GM21576 (cell line): ENCODE data around the gene TSN.
"Not testable (repeated sequence)": the region's sequence is repeated elsewhere in the genome, so short reads cannot be mapped to it uniquely, and the experiment has no call there.

ENCODE experiments used
- ATAC-seq: cut with Tn5 transposase; IDR thresholded peaks from one replicate; pipeline ENCODE4 v1.9.1; 2021; ENCODE audit warnings: mild to moderate bottlenecking, moderate library complexity; ENCODE audit not compliant: unreplicated experiment

TSN gene

DNA sequence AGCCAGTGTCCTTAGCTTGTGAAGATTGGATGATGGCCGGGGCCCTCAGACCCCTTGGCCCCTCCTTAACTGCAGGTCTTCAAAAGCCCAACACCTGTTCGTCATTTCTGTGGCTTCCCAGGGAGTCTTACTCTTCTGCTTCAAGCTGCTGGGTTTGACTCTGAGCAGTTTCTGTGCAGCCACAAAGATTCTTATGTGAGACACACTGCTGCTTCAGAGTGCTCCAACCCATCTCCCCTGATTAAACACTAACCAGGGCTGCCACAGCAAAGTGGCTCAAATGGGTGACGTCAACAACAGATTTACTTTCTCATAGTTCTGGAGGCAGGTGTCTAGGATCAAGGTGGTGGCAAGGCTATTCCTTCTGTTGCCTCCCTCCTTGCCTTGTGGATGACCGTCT is 40.8 kb downstream of the TSN start:
- ATAC-seq, result no peak

DNA sequence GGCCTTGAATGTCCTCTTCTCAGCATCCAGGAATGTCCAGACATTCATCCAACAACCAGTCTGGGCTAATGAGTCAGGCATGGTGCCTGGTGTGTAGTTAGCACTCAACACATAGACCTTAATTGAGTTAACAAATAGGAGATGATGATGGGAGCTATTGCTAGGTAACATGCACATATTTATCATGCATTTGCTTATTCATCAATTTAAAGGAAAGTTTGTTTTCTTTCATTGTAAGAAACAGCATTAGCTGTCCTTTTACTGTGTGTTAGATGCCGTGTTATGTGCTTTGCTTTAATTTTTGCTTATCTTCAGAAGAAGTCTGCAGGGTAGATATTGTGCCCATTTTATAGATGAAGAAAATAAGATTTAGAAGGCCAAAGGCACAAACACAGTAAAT is 43.2 kb downstream of the TSN start:
- no peak for ATAC-seq

DNA sequence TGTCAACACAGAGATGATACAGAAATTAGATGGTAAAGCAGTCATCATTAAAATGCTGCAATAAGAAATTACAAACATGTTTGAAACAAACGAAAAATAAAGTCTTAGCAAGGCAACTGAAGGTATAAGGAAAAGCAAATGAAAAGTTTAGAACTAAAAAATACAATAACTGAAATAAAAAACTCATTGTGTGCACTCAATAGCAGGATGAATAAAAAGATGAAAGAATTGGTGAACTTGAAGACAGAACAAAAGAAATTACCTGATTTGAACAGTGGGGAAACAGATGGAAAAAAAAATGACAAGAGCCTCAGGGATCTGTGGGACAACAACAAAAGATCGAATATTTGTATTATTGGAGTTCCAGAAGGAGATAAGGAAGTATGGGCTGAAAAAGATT is 46.5 kb downstream of the TSN start:
- no peak for ATAC-seq

DNA sequence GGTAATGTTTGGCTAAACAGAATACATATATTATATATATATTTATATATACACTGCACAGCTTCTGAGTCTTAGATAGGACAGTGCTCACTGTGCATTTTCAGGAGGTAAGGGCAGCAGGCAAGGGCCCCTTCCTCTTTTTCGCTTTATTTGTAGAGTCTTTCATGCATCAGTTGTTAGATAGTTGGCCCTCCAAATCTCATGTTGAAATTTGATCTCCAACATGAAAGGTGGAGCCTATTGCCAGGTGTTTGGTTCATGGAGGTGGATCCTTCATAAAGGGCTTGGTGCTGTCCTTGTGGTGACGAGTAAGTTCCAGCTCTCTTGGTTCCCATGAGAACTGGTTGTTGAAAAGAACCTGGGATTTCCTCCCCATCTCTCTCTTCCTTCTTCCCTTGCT is 48.1 kb downstream of the TSN start:
- ATAC-seq, result no peak

DNA sequence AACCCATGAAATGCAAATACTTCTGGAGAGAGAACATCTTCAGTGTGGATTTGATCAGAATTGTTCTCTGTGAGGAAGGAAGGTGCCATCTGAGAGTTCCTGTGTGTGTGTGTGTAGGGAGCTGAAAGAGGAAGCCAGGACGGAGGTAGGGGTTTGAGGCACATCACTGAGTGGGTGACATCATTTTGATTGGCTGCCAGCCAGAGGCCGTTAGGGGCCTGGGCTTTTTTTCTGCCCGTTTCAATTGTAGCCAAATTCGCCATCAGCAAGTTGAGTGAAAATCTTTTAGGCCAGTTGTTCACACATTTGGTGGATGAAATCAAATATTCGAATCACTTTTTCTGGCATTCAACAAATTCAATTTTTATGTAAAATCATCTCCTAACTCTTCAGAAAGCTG is 48.9 kb downstream of the TSN start:
- peak; percentile 94 for ATAC-seq

DNA sequence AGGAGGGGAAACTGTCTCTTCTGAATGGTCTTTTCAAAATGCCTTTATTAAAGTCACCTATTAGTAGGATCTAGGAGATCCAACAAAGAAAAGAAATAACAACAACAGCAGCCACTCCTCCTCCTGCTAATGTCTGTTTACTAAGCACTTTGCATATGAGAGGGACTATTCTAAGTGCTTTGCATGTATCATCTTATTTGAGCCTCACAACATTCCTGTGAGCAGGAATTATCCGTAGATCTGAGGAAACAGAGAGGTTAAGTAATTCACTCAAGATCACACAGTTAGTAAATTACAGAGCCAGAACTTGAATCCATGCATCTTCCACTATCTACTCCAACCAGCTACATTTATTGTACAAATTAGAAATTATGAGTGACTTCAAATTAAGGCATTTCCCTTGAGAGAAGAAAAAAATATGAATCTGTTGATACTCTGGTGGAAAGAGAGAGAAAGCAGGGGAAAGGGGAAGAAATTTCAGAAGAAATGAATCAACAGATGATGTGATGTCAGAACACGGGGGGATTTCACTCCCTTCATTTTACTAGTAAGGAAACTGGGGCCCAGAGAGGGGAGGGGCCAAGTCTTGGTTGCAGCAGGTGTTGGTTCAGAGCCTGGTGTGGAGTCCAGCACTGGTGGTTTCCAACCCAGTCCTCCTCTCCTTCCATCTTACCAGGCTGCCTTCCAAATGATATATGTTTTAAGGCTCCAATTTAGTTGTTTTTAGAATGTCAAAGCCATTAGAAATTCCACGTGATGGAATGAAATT is 49.7 kb downstream of the TSN start:
- no peak for ATAC-seq

DNA sequence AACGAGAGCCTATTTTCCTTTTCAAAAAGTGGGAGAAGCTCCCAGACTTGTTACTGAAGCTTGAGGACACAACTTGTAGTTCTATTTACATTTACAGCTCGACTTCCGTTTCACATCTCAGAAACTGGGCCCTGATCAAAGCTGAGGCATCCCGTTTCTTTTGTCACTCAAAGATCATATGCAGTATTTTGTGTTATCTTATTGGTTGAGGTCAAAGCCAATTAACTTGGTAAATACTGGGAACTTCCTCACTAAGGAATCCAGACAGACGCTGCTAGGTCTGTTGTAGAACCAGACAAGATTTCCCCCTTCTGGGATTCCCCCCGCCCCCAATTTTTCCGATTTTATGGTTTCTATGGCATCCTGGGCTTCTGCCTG is 50.3 kb downstream of the TSN start:
- ATAC-seq, result no peak

DNA sequence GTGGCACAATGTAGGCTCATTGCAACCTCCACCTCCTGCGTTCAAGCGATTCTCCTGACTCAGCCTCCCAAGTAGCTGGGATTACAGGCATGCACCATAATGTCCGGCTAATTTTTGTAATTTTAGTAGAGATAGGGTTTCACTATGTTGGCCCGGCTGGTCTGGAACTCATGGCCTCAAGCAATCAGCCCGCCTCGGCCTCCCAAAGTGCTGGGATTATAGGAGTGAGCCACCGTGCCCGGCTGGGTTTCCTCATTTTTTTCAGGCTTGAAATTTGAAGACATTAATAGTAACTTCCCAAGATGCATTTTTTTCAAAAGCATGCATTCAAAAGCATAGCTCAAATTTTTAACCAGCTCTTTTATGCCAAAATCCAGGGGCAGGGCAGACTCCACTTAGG is 52.3 kb downstream of the TSN start:
- not testable (repeated sequence) for ATAC-seq

DNA sequence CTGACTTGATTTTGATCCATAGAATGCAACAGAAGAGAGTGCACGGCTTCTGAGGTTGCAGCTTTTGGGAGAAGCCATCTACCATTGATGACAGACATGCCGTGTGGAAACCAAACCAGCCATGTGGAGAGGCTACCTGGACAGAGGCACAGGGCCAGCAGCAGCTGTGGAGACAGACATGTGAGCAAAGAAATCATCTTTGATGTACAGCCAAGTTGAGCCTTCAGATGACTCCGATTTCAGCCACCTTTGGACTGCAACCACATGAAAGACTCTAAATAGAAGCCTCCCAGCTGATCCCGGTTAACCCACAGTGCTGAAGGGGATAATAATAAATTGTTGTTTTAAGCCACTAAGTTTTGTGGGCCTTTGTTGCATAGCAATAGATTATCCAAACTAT is 54.2 kb downstream of the TSN start:
- no peak for ATAC-seq

DNA sequence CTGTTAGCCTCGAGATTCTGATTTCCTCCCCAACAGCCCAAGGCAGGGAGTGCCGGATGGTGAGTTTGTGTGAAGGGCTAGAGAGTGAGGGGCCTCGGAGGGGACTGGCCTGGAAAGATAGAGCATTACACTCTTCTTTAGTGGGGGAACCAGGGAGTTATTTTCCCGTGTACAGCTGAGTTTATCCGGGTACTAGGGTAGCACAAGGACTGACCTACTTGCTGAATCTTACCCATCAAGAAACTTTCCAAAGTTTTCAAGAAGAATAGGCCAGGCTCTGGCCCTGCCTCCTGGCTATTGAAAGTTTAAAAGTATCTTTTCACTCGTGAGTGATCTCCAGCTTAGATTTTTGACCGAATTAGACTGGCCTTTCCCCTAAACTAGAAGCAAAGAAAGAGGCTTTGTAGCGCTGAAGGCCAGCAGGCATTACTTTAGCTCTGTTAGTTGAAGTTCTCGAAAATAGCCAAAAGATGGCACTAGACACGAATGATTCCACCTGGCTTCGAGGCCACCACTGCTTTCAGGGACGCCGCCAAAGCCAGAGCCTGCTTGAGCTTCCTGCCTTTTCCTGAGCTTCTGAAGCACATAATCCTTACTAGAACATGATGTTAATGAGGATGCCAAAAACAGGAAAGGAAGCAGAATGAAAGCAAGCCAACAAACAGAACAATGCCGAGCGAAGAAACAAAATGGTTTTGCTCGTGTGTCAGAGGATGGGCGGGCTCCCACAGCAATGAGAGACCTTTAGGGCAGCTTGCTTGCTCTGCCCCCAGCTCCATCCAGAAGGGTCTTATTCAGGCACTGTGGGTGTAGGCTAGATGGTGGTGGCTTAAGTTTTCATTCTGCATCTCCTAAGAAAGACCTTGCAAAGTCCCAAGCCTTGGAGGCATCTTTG is 55.8 kb downstream of the TSN start:
- ATAC-seq, result peak; percentile 82

DNA sequence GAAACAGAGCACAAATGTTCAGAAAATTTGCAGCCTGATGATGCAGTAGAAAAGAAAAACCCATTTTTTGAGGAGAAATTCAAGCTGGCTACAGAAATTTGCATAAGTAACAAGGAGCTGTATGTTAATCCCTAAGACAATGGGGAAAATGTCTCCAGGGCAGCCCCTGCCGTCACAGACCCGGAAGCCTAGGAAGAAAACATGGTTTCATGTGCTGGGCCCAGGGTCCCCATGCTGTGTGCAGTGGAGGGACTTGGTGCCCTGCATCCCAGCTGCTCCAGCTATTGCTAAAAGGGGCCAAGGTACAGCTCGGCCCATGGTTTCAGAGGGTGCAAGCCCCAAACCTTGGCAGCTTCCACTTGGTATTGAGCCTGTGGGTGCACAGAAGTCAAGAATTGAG is 57.6 kb downstream of the TSN start:
- ATAC-seq, result not testable (repeated sequence)

DNA sequence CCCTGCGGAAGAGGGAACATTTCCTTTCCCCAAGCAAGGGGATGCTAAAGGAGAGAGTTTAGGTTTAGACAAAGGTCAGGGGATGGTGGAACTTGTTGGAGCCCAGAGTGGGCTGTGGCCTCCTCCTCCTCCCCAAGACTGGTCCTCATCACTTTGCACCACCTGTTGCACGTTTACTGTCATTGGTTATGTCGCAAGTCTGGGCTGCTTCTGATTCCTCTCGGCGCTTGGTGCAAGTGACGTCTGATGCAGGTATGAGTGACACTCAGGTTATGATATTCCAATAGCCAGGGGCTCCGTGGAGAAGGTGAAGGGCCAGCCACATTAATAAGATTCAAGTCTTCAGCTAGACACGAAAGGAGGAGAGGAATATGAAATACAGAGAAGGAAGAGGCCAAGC is 59.8 kb downstream of the TSN start:
- no peak for ATAC-seq

DNA sequence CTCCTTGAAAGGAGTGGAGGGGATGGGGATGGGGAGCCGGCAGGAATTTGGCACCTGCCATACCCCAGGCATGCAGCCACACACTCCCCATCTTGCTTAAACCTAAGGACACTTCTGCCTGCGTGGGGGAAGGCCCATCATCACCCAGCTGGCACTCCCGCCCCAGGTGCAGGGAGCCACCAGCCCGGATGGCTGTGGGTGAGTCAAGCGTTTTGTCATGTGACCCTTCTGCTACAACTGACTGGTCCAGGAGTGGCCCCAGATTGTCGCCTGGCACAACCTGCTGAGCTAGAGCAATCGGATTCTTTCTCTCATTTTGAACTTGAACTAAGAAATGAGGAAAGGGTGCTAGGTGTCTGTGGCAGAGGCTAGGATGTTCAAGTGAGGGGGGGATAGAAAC is 61.3 kb downstream of the TSN start:
- no peak for ATAC-seq

DNA sequence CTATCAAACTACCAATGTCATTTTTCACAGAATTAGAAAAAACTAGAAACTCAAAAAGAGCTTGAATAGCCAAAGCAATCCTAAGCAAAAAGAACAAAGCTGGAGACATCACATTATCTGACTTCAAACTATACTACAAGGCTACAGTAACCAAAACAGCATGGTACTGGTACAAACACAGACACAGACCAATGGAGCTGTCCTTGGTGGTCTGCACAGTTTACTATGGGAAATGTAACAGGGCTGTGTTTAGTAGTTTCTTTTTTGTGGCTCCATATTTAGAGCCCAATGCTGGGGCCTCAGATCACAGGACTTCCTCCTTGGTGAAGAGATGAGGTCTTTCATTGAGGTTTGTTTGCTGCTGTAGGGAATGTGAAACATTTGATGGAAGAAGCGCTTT is 61.9 kb downstream of the TSN start:
- not testable (repeated sequence) for ATAC-seq
